Measurements from ENCODE around the gene PDHA1. TPM values are rescaled to one million over a fixed set of nuclear protein-coding genes. Genes with fewer than 3 reads are reported as not detected.
A peak's percentile ranks its signal among the peaks of the same experiment; 100 is the strongest.

The PDHA1 gene
- total RNA-seq, 4 donors from 2014 or later, result 45.7 to 137 (median 78.8) TPM

- Histone ChIP-seq H3K27me3 (no peaks in the 10 kb centered on the region), H3K4me3 (no peak overlapping the region), H3K9me3 (no peaks in the 10 kb centered on the region), H3K4me1 (peaks cover 0 to 13% (median 12%) of the 10 kb centered on the region in 4 donors), H3K36me3 (no peaks in the 10 kb centered on the region), H3K27ac (replicated peaks in 1 of 4) (no peak overlapping the region)
- TF ChIP-seq CTCF (IDR thresholded peaks at IDR 0.05) (no peak), POLR2AphosphoS5 (IDR thresholded peaks at IDR 0.05) (no peak), POLR2A (IDR thresholded peaks at IDR 0.05; ENCODE audit: low read depth) (no peak), EP300 (IDR thresholded peaks at IDR 0.05) (no peak)
- intact Hi-C loops (cut with DNase I), result loop anchor here (10.0 kb wide), 2 partner anchors 175 to 525 kb away; no protein-coding TSS in a partner anchor
- DNase-seq (ENCODE audit: extremely low spot score), result no peak
- WGBS, result 80% methylated on average over 5 of the region's 5 CpGs
These were observed 26.3 kb downstream of the PDHA1 start for GRCh38 chrX:19370061-19370460.

GRCh38 chrX:19372170-19372546 is 28.4 kb downstream of the PDHA1 start:
- no peaks in the 10 kb centered on the region for H3K27me3 ChIP-seq
- peak overlapping the region; percentile 45 to 58 (median 48) for H3K4me3 ChIP-seq
- DNase-seq (ENCODE audit: extremely low spot score), result no peak
- H3K27ac ChIP-seq (replicated peaks in 1 of 4), result no peak overlapping the region
- H3K36me3 ChIP-seq, result no peaks in the 10 kb centered on the region
- no peaks in the 10 kb centered on the region for H3K9me3 ChIP-seq
- intact Hi-C loops (cut with DNase I), result loop anchor here (10.0 kb wide), 2 partner anchors 173 to 523 kb away; no protein-coding TSS in a partner anchor
- TF ChIP-seq POLR2AphosphoS5 (IDR thresholded peaks at IDR 0.05) (no peak), CTCF (IDR thresholded peaks at IDR 0.05) (peak; percentile 51 to 69 (median 53))
- WGBS, result 16% methylated on average over 9 of the region's 9 CpGs
- H3K4me1 ChIP-seq, result peaks cover 0 to 13% (median 12%) of the 10 kb centered on the region in 4 donors

GRCh38 chrX:19372547-19373331 is 29.0 kb downstream of the PDHA1 start:
- Histone ChIP-seq H3K27me3 (no peaks in the 10 kb centered on the region), H3K36me3 (no peaks in the 10 kb centered on the region), H3K9me3 (no peaks in the 10 kb centered on the region), H3K4me1 (peaks cover 0 to 13% (median 12%) of the 10 kb centered on the region in 4 donors), H3K4me3 (peak overlapping the region; percentile 45 to 58 (median 48)), H3K27ac (replicated peaks in 1 of 4) (no peak overlapping the region)
- intact Hi-C loops (cut with DNase I), result loop anchor here (10.0 kb wide), 2 partner anchors 172 to 522 kb away; no protein-coding TSS in a partner anchor
- DNase-seq (ENCODE audit: extremely low spot score), result no peak
- WGBS, result 28% methylated on average over 12 of the region's 20 CpGs
- no peak for TF ChIP-seq POLR2A (IDR thresholded peaks at IDR 0.05; ENCODE audit: low read depth)
- TF ChIP-seq CTCF (IDR thresholded peaks at IDR 0.05), result no peak
- no peak for TF ChIP-seq EP300 (IDR thresholded peaks at IDR 0.05)
- no peak for TF ChIP-seq POLR2AphosphoS5 (IDR thresholded peaks at IDR 0.05)

GRCh38 chrX:19373351-19373891 is 29.7 kb downstream of the PDHA1 start:
- no peak overlapping the region for H3K27ac ChIP-seq (replicated peaks in 1 of 4)
- H3K4me1 ChIP-seq, result peaks cover 0 to 13% (median 12%) of the 10 kb centered on the region in 4 donors
- peak overlapping the region; percentile 45 to 58 (median 48) for H3K4me3 ChIP-seq
- no peaks in the 10 kb centered on the region for H3K9me3 ChIP-seq
- H3K36me3 ChIP-seq, result no peaks in the 10 kb centered on the region
- intact Hi-C loops (cut with DNase I), result loop anchor here (10.0 kb wide), 2 partner anchors 171 to 521 kb away; no protein-coding TSS in a partner anchor
- WGBS, result 48% methylated on average over 23 of the region's 23 CpGs
- DNase-seq (ENCODE audit: extremely low spot score), result no peak
- TF ChIP-seq POLR2AphosphoS5 (IDR thresholded peaks at IDR 0.05) (no peak), POLR2A (IDR thresholded peaks at IDR 0.05; ENCODE audit: low read depth) (no peak), CTCF (IDR thresholded peaks at IDR 0.05) (no peak), EP300 (IDR thresholded peaks at IDR 0.05) (no peak)
- H3K27me3 ChIP-seq, result no peaks in the 10 kb centered on the region

Measured in esophagus muscularis mucosa (tissue), 4 donors.